HG03575 (cell line): ENCODE data around the gene IFT20.

Experiments used
- ATAC-seq: cut with Tn5 transposase; IDR thresholded peaks from one replicate; pipeline ENCODE4 v1.9.1; 2021; ENCODE audit not compliant: unreplicated experiment, insufficient number of reproducible peaks, low FRiP score; ENCODE audit errors: extremely low read depth

The IFT20 gene

DNA sequence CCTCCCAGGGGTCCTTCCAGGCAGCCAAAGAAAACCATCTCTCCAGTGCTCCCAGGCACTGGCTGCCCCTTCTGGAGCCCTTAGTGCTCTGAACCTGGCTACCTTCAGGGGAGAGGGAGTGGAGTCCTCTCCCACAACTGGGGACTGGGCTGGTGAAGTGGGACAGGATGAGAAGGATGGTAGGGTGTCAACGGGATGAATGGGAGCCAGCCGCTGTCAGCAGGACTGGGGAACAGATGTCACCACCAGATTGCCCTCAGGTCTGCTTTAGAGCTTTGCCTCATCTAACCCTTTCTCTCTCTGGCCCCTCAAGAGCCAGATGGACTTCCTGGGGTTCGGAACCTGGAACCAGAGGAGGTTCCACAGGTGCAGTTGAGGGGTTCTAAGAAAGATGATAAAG is 30.2 kb upstream of the IFT20 start:
- no peak for ATAC-seq

DNA sequence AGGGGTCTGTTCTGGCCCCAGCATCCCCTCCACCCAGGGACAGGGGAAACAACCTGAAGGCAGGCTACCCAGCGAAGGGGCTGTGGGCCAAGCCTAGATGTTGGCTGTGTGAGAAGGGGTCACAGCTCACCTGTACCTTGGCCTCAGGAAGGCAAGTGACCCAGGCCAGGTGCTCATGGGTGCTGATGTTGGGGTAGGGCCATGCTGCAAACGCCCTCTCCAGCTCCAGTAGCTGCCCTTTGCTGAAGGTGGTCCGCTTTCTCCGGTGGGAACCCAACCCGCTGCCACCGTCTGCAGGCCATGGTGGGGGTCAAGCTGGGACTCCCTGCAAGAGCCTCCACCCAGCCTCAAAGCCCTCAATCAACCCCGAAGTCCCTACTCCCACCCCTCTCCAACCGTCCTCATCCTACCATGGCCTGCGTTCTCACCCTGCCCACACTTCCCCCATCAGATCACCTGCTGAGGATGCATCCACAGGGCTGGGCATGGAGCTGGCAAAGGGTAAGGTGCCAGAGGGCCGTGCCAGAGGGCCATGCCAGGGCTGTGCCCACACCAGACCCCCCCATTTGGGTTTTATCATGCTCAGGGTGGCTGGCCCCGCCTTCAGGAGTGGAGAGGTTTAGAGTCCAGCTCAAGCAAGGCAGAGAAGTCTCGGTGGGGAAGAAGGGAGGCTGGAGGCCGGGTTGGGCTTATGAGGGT is 29.5 kb upstream of the IFT20 start, which contains the start of gene SEBOX:
Gene SEBOX, minus strand, starts transcription at position 535 of the 699 bp plus-strand sequence. Its CDS starts 48 bp downstream, at position 487.
- no peak for ATAC-seq

DNA sequence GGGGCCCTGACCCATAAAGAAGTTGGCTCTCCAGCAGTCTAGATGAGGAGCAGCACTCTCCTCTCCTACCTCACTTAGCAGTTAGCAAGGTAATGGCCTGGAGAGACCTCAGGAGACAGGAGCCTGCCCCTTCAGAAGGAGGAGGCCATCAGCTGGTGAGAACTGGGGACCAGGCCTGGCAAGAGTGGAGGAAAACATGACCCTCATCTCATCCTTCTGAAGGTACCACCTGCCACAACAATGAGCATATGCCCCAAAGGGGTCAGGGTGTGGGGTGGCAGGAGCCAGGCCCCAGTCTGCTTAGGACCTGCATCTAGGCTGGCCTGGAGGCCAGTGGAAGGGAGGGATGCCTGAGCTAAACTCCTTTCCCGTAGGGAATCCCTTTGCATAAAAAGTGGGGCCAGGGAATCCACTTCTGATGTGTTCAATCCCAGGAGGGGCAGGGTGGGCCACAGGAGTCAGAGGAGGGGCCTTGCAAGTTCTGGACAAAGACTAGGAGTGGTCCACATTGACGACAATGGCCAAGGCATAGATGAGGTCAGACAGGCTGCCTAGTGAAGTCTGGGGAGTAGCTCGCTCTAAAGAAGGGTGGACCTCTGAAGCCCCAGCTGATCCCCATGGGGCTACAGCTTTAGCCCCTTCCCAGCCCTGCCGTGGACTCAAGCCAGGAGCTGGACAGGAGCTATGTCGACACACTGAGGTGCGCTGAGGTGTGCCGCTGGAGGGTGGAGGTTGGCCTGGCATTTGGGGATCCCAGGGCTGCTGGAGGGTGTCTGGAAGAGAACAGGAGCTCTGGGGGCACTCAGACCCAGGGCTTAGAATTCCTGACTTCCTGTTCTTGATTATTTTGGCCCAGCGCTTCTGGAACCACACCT is 28.7 kb upstream of the IFT20 start:
- ATAC-seq: no peak

DNA sequence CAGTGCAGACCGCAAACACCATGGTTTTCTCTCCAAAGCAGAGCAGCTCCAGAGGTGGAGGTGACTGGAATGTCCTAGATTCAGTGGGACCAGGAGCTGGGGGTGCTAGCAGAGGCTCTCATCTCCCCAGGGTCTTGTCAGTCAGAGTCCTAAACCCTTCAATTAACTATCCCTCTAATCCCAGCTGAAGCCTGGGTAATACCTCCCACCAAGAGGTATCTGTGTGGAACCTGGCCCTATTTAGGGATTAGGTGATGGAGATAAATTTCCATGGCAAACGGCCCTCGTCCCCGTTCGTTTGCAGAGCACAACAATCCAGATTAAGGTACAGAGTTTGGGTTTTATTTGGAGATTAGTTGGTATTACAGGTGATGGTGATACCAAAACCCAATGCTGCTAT is 27.9 kb upstream of the IFT20 start:
- no peak for ATAC-seq

DNA sequence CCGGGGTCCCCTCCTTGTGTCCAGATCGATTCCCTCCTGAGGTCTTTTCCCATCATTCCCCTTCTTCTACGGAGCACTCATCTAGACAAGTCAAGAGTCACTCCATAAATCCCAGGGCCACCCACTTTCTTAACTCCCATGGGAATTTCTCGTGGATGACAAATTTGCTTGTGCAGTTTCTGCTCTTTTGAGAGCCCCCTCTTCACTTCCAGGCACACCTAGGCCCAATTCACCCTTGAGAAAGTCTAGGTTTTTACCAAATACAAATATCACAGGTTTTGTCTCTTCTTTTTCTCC is 22.6 kb upstream of the IFT20 start:
- ATAC-seq: no peak

DNA sequence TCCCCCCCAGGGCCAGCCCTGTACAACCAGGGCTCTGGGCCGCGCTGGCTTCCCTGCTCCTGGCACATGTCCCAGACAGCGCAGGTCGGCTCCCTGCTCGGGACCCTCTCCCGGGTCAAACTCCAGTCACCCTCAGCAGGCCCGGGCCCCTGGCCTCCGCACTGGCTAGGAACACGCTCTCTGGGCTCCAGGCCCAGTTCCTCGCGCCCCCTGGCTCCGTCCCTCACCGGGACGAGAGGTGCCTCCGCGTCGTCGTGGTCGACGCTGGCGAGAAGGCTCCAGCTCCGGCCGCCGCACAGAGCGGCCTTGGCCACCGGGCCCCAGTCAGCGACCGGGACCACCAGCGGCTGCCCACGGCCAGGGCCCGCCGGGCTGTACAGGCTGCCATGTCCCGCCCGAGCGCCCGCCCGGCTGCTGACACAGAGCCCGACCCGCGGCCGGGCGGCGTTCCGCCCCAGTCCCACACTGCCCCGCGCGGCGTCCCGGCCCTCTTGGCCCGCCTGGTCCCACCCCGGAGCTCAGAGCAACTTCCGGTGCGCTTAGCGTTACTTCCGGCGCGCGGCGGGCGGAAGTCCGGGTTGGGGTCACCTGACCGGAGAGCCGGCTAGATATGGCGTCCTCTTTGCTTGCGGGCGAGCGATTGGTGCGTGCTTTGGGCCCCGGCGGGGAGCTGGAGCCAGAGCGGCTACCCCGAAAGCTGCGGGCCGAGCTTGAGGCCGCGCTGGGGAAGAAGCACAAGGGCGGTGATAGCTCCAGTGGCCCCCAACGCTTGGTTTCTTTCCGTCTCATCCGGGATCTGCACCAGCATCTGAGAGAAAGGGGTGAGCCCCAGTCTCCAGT is 22.0 kb upstream of the IFT20 start, which contains the start of gene POLDIP2:
Gene POLDIP2, minus strand, starts transcription at position 467 of the 840 bp plus-strand sequence. Its CDS starts 79 bp downstream, at position 388.
- peak; percentile 63 for ATAC-seq

DNA sequence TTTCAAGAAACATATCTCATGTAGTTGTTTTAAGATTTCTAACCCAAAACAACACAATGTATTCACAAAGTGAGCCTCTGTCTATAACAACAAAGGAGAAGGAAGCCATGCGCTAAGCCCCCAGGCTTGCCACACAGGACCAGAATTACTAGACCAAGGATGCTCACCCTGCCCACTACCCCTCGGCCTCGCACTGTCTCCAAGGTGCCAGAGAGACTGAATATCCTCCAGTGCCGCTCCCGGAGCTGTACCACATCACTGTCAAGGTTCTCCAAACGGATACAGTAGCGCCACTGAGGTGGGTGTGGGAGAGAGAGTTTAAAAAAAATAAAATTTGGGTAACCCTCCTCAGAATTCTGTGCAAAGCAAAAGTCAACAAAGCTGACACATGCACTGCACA is 15.0 kb upstream of the IFT20 start:
- no peak for ATAC-seq

DNA sequence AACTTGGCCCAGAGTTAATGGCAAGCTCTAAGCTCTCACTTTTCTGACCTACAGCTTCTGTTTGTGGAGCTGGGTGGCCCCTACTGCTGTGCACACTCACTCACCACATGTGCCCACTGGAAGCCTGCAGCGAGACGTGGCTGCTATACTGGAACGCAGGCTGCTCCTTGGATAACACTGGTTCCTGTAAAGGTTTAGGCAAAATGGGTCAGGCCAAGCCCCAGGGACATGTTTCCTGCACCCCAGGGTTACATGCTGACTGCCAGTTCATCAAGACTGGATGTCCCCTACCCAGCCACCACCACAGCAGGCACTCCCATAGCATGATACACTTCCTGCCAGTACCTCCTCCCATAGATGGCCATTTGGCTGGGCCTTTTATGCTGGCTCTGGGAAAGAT is 13.7 kb upstream of the IFT20 start:
- ATAC-seq: no peak

DNA sequence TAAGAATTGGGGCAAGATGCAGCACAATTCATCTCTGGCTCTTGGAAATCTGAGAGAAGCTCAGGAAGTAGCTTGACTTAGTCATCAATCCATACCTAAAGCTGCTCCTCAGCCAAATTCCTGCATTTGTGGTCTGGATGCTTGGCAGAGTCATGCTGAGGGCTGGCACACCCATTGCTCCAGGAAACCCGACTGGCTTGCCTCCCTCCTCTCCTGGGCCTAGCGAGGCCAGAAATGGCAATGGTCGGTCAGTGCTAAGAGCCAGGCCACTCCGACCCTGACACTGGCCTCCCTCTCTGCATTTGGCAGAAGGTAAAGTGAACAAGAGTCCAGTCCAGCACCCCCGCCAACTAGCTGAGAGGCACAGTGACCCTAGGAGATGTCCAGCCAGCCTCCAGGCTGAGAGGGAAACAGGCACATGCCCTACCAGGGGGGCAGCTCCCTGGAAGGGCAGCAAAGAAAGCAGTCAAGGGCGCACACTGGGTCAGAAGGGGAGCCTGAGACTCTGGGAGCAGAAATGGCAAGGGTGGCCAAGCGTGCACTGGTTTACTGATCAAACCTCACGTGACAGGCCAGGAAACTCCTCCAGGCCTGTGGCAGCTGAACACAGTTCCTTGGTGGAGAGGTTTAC is 12.1 kb upstream of the IFT20 start:
- ATAC-seq: no peak

DNA sequence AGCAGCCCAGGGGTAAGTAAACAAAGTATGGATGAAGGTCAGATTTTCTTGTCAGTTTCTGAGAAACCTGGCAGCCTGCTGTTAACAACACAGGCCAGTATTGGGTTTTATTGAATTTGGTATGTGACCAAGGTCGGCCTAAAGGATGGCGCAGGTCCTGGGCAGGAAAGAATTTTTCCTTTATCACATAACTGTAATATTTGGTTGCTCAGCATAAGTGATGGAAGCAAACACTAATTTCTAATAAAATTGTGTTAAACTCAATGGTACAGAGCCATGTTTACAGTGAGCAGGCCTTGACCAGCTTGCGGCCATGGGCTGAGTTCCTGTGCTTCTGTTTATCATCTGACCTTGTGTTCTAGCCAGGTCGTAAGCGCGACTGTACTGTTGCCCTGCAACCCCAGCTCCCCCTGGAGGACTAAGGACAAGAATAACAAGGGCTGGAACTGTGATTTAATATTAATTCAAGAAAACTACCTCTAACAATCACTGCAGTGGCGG is 11.5 kb upstream of the IFT20 start:
- no peak for ATAC-seq

DNA sequence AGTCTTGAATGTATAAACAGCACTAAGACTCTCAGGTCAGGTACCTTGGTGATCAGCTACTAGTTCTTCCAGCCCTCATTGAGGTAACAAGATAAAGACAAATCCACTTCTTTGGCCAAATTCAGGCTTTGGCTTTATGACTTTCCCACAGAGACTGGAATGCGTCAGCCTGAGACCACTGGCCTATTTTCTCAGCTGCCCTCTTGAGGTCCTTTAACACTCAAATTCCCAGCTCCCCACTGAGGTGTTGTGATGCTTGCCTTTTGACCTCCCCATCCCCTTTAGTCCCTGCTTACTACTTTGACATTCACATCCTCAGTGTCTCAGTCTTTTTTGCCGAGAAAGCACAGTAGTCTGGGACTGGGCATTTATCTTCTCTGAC is 10.9 kb upstream of the IFT20 start:
- ATAC-seq: no peak

DNA sequence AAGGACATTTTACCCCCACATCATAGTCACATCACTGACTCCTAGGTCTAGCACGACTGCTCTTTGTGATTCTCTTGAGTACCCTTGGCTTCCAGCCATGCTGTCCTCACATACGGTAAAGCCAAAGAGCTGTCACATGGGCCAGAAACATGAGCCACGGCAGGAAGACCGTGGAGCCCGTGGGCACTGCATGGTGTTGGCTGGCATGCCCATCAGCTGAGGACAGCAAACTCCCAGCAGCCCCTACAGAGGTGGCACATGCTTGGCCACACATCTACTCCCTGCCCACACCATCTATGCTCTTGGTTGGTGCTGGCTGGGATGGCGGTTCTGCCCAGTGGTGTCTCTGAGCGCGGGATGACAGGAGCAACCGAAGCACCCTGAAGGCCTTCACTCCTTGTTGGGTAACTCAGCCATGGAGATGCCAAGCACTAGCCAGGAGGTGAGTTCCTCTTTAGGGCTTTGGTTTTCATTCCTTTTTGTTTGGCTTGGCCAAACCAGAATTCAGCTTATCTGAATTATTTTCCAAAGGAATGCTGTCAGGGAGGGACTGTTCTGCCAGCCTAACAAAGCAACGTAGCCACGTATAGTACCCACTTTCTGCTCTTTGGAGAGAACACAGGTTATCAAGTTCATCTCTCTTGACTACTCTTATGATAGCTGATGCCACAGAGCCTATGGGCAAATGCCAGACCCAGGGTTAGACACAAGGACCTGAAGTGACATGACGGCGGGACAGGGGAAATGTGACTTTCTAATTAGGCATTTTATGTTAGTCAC is 10.3 kb upstream of the IFT20 start:
- no peak for ATAC-seq

DNA sequence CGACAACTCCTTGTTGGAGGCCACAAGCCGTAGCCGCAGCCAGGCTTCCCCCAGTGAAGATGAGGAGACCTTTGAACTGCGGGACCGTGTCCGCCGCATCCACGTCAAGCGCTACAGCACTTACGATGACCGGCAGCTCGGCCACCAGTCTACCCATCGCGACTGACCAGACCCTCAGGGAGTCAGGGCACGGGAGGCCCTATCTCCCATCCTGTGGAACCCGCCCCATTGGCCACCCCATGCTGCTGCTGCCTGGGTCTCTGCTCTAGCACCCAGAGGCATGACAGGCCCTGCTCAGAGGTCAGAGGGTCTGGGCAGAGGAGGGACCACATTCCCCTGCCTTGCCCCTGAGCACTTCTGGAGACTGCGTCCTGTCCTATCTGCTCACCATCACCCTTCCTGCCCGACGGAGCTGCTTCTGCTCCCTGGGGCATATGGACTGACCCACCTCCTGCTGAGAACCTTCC is 9.2 kb upstream of the IFT20 start:
- ATAC-seq: no peak

DNA sequence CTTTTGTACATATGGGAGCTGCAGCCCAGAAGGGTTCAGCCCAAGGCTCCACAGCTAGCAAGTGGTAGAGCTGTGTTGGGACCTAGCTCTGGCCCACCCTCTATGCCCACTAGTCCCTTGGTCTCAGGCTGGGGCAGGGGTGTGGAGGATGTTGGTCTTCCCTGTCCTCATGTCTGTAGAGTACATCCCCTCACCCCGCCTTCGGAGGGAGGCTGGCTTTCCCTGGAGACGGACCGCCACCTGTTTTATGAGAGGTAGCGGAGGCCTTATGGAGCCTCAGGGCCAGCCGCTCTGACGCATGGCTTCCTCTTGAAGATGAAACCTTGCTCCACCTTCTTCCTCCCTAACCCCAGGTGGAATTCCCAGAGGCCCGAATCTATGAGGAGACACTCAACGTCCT is 8.7 kb upstream of the IFT20 start:
- ATAC-seq: no peak

DNA sequence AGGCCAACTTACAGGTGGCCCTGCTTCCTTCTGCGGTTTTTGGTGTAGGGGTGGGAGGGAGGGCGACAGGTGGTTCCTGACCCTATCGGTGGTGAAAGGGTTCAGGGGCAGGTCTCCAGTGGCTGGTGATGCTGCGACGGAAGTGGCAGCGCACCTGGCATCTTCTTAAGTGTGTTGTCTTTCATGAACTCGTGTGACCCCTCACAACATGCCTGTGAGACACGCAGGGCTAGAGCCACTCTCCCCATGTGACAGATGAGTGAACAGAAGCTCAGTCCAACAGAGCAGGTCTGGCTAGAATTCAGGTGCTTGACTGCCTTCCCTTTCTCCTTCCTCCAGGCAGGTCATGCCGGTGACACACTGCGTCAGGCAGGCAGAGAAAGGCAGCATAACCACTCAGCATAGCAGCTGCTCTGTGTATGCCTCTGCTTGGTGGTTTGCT is 8.2 kb upstream of the IFT20 start:
- ATAC-seq: no peak

DNA sequence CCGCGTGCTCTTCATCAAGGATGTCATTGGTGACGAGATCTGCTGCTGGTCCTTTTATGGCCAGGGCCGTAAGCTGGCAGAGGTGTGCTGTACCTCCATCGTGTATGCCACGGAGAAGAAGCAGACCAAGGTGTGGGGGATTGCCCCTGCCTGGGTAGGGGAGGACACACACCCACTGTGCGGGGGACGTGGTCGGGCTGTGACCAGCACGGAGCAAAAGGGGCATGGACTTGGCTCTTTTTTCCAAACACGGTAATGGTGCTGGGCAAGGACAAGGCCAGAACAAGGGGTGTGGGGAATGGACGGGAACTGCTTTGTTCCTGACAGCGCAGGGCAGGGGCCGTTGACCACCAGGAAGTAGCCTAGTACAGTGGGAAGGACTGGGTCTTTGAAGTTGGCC is 7.0 kb upstream of the IFT20 start:
- no peak for ATAC-seq

DNA sequence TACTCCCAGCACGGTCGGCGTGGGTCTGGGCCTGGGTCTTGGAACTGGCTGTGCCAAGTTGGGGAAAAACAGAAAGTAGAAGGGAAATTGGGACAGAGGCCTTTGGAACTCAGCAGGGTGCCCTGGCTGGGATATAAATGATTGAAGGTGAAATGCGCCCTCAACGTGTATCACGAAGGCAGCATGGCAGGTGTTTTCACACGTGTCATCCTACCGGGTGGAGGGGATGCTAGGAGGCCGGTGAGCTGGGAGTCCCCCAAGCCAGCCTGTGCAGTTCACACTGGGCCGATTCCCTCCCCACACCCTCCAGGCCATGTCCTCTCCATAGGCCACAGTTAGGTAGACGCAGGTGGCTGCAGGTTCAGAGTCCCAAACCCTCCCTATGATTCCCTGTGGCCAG is 6.2 kb upstream of the IFT20 start:
- no peak for ATAC-seq

DNA sequence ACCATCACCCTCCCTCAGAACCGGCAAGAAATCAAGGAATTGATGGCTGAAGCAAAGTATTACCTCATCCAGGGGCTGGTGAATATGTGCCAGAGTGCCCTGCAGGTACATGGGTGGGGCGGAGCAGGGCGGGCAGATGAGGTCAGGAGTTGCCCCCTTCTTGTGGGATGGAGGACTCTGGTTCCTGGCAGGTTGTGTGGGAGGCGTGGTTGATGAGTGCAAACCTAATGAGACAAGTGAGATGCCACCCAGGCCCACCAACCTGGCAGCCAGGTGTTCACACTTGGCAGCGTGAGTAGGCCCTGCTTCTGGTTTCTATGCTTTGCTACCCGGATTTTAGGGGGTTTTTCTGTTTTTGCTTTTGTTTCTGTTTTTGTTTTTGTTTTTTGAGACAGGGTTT is 5.1 kb upstream of the IFT20 start:
- no peak for ATAC-seq
